Measurements from ENCODE around the gene EPHA10.

EPHA10 gene

DNA sequence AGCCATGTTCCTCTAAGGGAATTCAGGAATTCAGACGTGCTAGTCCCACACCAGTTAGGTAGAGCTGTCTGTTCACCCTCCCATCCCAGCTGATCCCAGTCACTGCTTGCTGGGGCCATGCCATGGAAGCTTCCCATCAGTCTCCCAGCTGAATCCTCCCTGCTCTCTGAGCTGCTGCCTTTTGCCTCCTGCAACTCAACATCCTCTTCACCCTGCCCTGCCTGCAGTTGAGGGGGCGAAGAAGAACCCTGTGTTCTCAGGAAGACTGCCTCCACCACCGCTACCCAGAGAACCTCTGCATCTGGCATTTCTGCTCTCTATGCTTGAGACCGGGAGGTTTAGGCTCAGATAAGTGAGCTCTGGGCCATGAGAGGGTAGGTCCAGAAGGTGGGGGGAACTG, 56.4 kb downstream of the EPHA10 start:
- no peak overlapping the region for H3K9ac ChIP-seq (ENCODE audit: low read depth, low read length)
- no peak overlapping the region for H3K27ac ChIP-seq (ENCODE audit: low read depth, low read length)
- no peak overlapping the region for H3K4me3 ChIP-seq (ENCODE audit: low read depth, low read length)
- H3K27me3 ChIP-seq (ENCODE audit: control insufficient read depth, insufficient read depth, low read length): no peaks in the 10 kb centered on the region
- no peaks in the 10 kb centered on the region for H3K4me1 ChIP-seq (ENCODE audit: control insufficient read depth, insufficient read depth, low read length)
- H3K36me3 ChIP-seq (ENCODE audit: control insufficient read depth, insufficient read depth, low read length): peaks cover 61% of the 10 kb centered on the region
- H3K9me3 ChIP-seq (ENCODE audit: control insufficient read depth, insufficient read depth, low read length): no peaks in the 10 kb centered on the region

DNA sequence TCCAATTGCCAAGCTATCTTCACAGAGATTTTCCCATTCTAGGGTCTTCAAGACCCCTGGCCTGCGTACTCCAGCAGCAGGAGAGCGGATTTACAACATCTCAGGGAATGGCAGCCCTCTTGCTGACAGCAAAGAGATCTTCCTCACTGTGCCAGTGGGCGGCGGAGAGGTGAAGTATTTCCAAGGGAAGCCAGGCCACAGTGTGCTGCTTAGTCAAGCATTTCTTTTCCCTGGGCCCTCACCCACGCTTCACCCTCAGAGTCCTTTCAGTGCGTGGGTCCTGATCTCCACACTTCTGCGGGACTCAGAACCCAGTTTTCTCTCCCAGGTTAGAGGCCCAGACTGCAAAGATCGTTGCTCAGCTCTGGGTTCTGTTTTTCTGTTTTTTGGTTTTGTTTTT, 59.5 kb downstream of the EPHA10 start:
- H3K27me3 ChIP-seq (ENCODE audit: control insufficient read depth, insufficient read depth, low read length): no peaks in the 10 kb centered on the region
- no peaks in the 10 kb centered on the region for H3K4me1 ChIP-seq (ENCODE audit: control insufficient read depth, insufficient read depth, low read length)
- H3K27ac ChIP-seq (ENCODE audit: low read depth, low read length): no peak overlapping the region
- no peak overlapping the region for H3K9ac ChIP-seq (ENCODE audit: low read depth, low read length)
- H3K9me3 ChIP-seq (ENCODE audit: control insufficient read depth, insufficient read depth, low read length): no peaks in the 10 kb centered on the region
- peaks cover 89% of the 10 kb centered on the region for H3K36me3 ChIP-seq (ENCODE audit: control insufficient read depth, insufficient read depth, low read length)
- no peak overlapping the region for H3K4me3 ChIP-seq (ENCODE audit: low read depth, low read length)

DNA sequence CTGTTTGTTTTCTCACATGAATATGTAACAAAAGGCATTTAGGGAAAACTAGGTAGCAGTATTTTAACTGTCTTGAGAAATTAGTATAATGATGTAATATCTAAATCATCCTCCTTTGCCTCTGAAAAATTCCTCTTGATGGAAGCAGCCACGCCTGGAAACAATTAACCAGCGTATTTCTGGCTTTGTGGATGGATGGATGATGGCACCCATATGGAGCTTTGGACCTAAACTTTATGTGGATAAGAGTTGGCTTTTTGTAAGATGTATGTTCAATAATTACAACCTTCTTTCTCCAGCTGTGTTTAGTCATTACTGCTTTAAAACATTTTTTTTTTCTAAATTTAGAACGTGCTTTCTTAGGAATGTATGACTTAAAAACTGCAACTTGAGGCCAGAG, 60.0 kb downstream of the EPHA10 start:
- H3K9me3 ChIP-seq (ENCODE audit: control insufficient read depth, insufficient read depth, low read length): no peaks in the 10 kb centered on the region
- H3K9ac ChIP-seq (ENCODE audit: low read depth, low read length): no peak overlapping the region
- peaks cover 90% of the 10 kb centered on the region for H3K36me3 ChIP-seq (ENCODE audit: control insufficient read depth, insufficient read depth, low read length)
- H3K27me3 ChIP-seq (ENCODE audit: control insufficient read depth, insufficient read depth, low read length): no peaks in the 10 kb centered on the region
- H3K4me3 ChIP-seq (ENCODE audit: low read depth, low read length): no peak overlapping the region
- H3K27ac ChIP-seq (ENCODE audit: low read depth, low read length): no peak overlapping the region
- H3K4me1 ChIP-seq (ENCODE audit: control insufficient read depth, insufficient read depth, low read length): no peaks in the 10 kb centered on the region

DNA sequence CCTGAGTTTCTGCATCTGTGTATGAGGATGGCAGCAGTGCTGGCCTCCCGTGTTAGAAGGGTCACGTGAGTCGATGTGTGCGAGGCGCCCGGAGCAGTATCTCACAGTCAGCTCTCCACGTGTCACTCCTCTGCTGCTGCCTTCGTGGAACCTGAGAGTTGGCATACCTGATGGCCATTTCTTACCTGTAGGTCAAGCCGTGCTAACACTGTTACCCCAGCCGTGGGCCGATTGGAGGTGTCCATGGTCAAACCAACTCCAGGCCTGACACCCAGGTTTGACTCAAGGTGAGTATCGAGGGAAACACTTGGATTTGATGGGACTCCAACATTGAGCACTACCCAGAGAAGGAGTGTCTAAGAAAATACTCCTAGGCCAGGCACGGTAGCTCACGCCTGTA, 61.9 kb downstream of the EPHA10 start:
- no peak overlapping the region for H3K27ac ChIP-seq (ENCODE audit: low read depth, low read length)
- peaks cover 88% of the 10 kb centered on the region for H3K36me3 ChIP-seq (ENCODE audit: control insufficient read depth, insufficient read depth, low read length)
- H3K9ac ChIP-seq (ENCODE audit: low read depth, low read length): no peak overlapping the region
- no peaks in the 10 kb centered on the region for H3K9me3 ChIP-seq (ENCODE audit: control insufficient read depth, insufficient read depth, low read length)
- no peaks in the 10 kb centered on the region for H3K27me3 ChIP-seq (ENCODE audit: control insufficient read depth, insufficient read depth, low read length)
- no peak overlapping the region for H3K4me3 ChIP-seq (ENCODE audit: low read depth, low read length)
- no peaks in the 10 kb centered on the region for H3K4me1 ChIP-seq (ENCODE audit: control insufficient read depth, insufficient read depth, low read length)

DNA sequence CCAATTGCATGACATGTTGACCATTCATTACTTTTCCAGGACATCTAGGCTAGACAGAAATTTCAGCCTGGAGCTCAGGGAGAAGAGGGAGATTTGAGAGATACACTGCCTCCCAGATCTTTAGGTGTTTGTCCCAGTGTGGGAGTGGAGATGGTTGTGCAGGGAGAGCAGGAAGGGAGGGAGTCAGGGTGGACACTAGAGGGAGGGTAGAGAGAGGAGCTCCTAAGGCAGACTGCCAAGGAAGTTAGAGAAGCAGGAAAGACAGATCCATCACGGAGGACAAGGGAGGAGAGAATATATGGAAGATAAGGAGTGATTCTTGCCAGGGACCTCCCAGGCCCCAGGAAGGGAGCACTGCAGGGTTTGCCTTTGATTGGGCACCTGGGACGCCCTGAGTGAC, 63.9 kb downstream of the EPHA10 start:
- Histone ChIP-seq H3K4me1 (ENCODE audit: control insufficient read depth, insufficient read depth, low read length) (no peaks in the 10 kb centered on the region), H3K9me3 (ENCODE audit: control insufficient read depth, insufficient read depth, low read length) (no peaks in the 10 kb centered on the region), H3K36me3 (ENCODE audit: control insufficient read depth, insufficient read depth, low read length) (peaks cover 89% of the 10 kb centered on the region), H3K27me3 (ENCODE audit: control insufficient read depth, insufficient read depth, low read length) (no peaks in the 10 kb centered on the region), H3K9ac (ENCODE audit: low read depth, low read length) (no peak overlapping the region), H3K4me3 (ENCODE audit: low read depth, low read length) (no peak overlapping the region), H3K27ac (ENCODE audit: low read depth, low read length) (no peak overlapping the region)

DNA sequence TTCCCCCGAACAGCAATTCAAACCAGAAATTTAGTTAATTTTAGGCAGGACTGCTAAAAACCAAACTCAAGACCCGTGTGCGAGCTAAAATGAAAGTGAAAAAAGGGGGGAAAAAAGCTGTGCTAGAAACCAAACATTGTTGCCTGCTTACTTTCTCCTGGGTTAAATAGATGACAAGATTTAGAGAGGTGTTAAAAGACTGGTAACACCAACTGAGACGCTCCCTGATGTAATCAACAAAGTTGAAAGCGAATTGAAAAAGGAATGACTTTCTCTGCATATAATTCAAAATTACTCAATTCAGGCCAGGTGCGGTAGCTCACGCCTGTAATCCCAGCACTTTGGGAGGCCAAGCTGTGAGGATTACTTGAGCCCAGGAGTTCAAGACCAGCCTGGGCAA, 65.8 kb downstream of the EPHA10 start:
- H3K36me3 ChIP-seq (ENCODE audit: control insufficient read depth, insufficient read depth, low read length): peaks cover 95% of the 10 kb centered on the region
- no peak overlapping the region for H3K9ac ChIP-seq (ENCODE audit: low read depth, low read length)

DNA sequence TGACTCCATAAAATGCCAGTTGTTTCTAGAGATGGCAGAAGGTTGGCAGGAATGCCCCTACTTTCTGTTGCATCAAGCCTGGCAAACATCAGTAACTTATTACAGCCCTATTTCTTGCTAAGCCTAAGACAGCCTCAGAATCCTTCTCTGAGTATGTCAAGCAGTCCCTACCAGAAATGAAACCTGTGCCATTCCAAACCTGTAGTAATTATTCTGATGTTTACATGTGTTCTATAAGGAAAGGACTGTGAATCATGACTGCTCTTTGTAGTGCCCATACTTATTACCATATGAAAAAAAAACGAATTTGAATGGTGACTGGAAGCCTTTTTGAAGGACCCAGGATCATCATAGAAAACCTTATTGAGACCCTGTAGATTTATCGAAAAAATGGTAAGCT, 67.2 kb downstream of the EPHA10 start:
- H3K4me3 ChIP-seq (ENCODE audit: low read depth, low read length): no peak overlapping the region
- H3K4me1 ChIP-seq (ENCODE audit: control insufficient read depth, insufficient read depth, low read length): no peaks in the 10 kb centered on the region
- no peak overlapping the region for H3K9ac ChIP-seq (ENCODE audit: low read depth, low read length)
- no peaks in the 10 kb centered on the region for H3K27me3 ChIP-seq (ENCODE audit: control insufficient read depth, insufficient read depth, low read length)
- no peaks in the 10 kb centered on the region for H3K9me3 ChIP-seq (ENCODE audit: control insufficient read depth, insufficient read depth, low read length)
- H3K27ac ChIP-seq (ENCODE audit: low read depth, low read length): no peak overlapping the region
- H3K36me3 ChIP-seq (ENCODE audit: control insufficient read depth, insufficient read depth, low read length): peaks cover 82% of the 10 kb centered on the region

More for the DNA sequence above, 65.8 kb downstream of the EPHA10 start:
- Histone ChIP-seq H3K4me3 (ENCODE audit: low read depth, low read length) (no peak overlapping the region), H3K27me3 (ENCODE audit: control insufficient read depth, insufficient read depth, low read length) (no peaks in the 10 kb centered on the region), H3K4me1 (ENCODE audit: control insufficient read depth, insufficient read depth, low read length) (no peaks in the 10 kb centered on the region), H3K9me3 (ENCODE audit: control insufficient read depth, insufficient read depth, low read length) (no peaks in the 10 kb centered on the region), H3K27ac (ENCODE audit: low read depth, low read length) (no peak overlapping the region)

DNA sequence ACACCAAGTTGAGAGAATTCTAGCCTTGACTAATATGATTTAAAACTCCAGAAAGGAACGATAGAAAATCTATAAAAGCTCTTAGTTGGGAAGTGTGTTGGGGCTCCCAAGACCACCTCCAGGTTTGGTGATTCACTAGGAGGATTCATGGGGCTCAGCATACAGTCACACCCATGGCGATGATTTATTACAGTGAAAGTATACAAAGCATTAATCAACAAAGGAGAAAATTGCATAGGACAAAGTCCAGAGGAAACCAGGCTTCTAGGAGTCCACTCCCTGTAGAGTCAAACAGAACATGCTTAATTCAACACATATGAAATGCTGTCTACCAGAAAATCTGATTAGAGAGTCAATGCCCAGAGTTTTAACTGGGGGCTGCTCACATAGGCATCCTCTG, 67.8 kb downstream of the EPHA10 start:
- no peak overlapping the region for H3K27ac ChIP-seq (ENCODE audit: low read depth, low read length)
- no peak overlapping the region for H3K9ac ChIP-seq (ENCODE audit: low read depth, low read length)
- no peaks in the 10 kb centered on the region for H3K27me3 ChIP-seq (ENCODE audit: control insufficient read depth, insufficient read depth, low read length)
- peaks cover 78% of the 10 kb centered on the region for H3K36me3 ChIP-seq (ENCODE audit: control insufficient read depth, insufficient read depth, low read length)
- no peak overlapping the region for H3K4me3 ChIP-seq (ENCODE audit: low read depth, low read length)
- H3K4me1 ChIP-seq (ENCODE audit: control insufficient read depth, insufficient read depth, low read length): no peaks in the 10 kb centered on the region
- no peaks in the 10 kb centered on the region for H3K9me3 ChIP-seq (ENCODE audit: control insufficient read depth, insufficient read depth, low read length)

DNA sequence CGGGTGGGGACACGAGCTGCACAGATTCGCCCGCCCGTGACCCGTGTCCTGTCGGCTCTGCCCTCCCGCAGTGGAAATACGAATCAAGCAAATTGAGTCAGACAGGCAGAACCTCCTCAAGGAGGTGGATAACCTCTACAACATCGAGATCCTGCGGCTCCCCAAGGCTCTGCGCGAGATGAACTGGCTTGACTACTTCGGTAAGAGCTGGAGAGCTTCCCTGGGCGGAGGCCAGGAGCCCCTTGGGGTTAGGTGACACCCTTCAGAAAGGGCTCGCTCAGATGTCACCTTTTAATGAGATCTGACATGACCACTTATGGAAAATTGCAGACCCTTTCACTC, 72.1 kb downstream of the EPHA10 start:
- Histone ChIP-seq H3K9ac (ENCODE audit: low read depth, low read length) (peak overlapping the region; percentile 86), H3K4me3 (ENCODE audit: low read depth, low read length) (peak overlapping the region; percentile 93), H3K9me3 (ENCODE audit: control insufficient read depth, insufficient read depth, low read length) (no peaks in the 10 kb centered on the region), H3K36me3 (ENCODE audit: control insufficient read depth, insufficient read depth, low read length) (peaks cover 38% of the 10 kb centered on the region), H3K4me1 (ENCODE audit: control insufficient read depth, insufficient read depth, low read length) (0 out of 2 replicates have a peak, but pooled peaks cover 3% of the 10 kb centered on the region), H3K27ac (ENCODE audit: low read depth, low read length) (peak overlapping the region; percentile 89), H3K27me3 (ENCODE audit: control insufficient read depth, insufficient read depth, low read length) (no peaks in the 10 kb centered on the region)

DNA sequence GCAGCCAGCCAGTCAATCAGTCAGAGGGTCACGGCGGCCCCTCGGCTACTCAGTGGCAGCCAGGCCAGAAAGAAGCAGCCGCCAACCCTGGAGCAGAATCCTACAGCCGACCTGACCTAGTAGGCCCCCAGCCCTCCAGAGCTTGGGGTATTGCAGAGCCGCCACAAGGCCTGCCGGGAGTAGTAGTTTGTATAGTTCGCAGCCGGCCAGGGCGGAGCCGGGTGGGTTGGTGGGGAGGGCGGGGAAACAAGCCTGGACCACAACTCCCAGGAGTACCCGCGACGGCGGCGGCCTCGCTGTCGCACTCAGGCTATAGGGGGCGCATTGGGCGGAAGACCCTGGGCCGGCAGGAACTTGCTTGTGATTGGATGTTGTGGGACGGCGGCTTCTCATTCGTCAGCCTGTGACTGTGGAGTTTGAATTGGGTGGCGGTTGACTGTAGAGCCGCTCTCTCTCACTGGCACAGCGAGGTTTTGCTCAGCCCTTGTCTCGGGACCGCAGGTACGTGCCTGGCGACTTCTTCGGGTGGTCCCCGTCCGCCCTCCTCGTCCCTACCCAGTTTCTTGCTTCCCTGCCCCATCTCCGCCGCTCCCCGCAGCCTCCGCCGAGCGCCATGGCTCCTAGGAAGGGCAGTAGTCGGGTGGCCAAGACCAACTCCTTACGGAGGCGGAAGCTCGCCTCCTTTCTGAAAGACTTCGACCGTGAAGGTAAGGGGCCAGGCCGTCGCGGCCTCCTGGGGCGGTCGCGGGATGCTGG, 72.7 kb downstream of the EPHA10 start, which contains the start of gene CDCA8:
Gene CDCA8 (plus strand): TSS at position 439 of the 756 bp plus-strand sequence. CDS start 175 bp downstream, at position 614.
- H3K36me3 ChIP-seq (ENCODE audit: control insufficient read depth, insufficient read depth, low read length): peaks cover 38% of the 10 kb centered on the region
- no peaks in the 10 kb centered on the region for H3K27me3 ChIP-seq (ENCODE audit: control insufficient read depth, insufficient read depth, low read length)
- peak within 1 kb of the TSS; percentile 93 for H3K4me3 ChIP-seq (ENCODE audit: low read depth, low read length)
- peak within 1 kb of the TSS; percentile 89 for H3K27ac ChIP-seq (ENCODE audit: low read depth, low read length)
- peak within 1 kb of the TSS; percentile 86 for H3K9ac ChIP-seq (ENCODE audit: low read depth, low read length)
- H3K4me1 ChIP-seq (ENCODE audit: control insufficient read depth, insufficient read depth, low read length): 0 out of 2 replicates have a peak, but pooled peaks cover 3% of the 10 kb centered on the region
- H3K9me3 ChIP-seq (ENCODE audit: control insufficient read depth, insufficient read depth, low read length): no peaks in the 10 kb centered on the region

DNA sequence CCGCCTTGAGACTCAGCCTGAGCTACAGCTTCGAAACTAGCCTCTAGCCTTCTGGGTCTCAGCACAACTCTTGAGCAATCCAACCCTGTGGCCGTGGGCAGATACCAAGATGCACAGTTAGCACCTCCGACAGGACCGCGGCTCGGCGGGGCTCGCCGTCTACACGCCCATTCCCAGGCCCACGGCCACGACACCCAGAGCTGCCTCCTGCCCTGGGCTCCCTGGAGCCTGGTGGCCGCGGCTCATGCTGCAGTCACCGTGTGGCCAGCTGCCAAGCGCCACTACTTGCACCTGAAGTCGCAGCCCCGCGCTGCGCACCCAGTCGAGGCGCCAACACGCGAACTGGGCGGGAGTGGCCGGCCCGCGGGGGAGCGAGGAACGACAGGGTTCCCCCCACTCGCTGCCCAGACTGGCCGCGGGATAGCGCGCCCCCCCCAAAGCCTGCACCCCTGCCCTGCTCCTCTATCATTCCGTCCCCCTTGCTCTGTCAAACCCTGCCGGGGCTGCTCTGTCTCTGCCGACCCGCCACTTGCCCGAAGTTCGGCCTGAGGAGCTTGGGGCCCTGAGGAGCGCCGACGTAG, 73.3 kb downstream of the EPHA10 start:
- Histone ChIP-seq H3K36me3 (ENCODE audit: control insufficient read depth, insufficient read depth, low read length) (peaks cover 36% of the 10 kb centered on the region), H3K9ac (ENCODE audit: low read depth, low read length) (no peak overlapping the region), H3K9me3 (ENCODE audit: control insufficient read depth, insufficient read depth, low read length) (no peaks in the 10 kb centered on the region), H3K4me3 (ENCODE audit: low read depth, low read length) (peak overlapping the region; percentile 93), H3K27ac (ENCODE audit: low read depth, low read length) (no peak overlapping the region), H3K27me3 (ENCODE audit: control insufficient read depth, insufficient read depth, low read length) (no peaks in the 10 kb centered on the region), H3K4me1 (ENCODE audit: control insufficient read depth, insufficient read depth, low read length) (0 out of 2 replicates have a peak, but pooled peaks cover 3% of the 10 kb centered on the region)

Measured in HUES48 (cell line).